Lower lobe of right lung (tissue), 2 donors: Measurements from ENCODE around the gene TEAD2. TPM values are rescaled to one million over a fixed set of nuclear protein-coding genes. Genes with fewer than 3 reads are reported as not detected.

Experiments
- ATAC-seq, 2 donors: fragments of 200-7000 bp; cut with Tn5 transposase; one replicate each; pipeline ENCODE4 v1.9.1; 2020 to 2022; ENCODE audit warnings: mild to moderate bottlenecking in 2 of 2, moderate library complexity in 2 of 2
- DNase-seq: peaks from one replicate; pipeline ENCODE4 v3.0.0-alpha.2; 2020
- H3K27ac ChIP-seq: fragments of 200-600 bp; one replicate; pipeline ENCODE4 v1.8.0; 2022
- H3K27me3 ChIP-seq: fragments of 200-600 bp; one replicate; pipeline ENCODE4 v1.8.0; 2022; ENCODE audit warnings: low read depth
- H3K36me3 ChIP-seq: fragments of 200-600 bp; one replicate; pipeline ENCODE4 v1.8.0; 2022; ENCODE audit warnings: mild to moderate bottlenecking
- H3K4me1 ChIP-seq: fragments of 200-600 bp; one replicate; pipeline ENCODE4 v1.8.0; 2022
- H3K4me3 ChIP-seq: fragments of 200-600 bp; one replicate; pipeline ENCODE4 v1.8.0; 2022; ENCODE audit warnings: mild to moderate bottlenecking
- H3K9me3 ChIP-seq: fragments of 200-600 bp; one replicate; pipeline ENCODE4 v1.8.0; 2022
- CTCF ChIP-seq: fragments of 200-600 bp; IDR thresholded peaks from one replicate; pipeline ENCODE4 v1.8.0; 2022; ENCODE audit warnings: antibody characterized with exemption, mild to moderate bottlenecking
- intact Hi-C: fragments of 100-400 bp; cut with DNase I; formaldehyde crosslinking; loops from one replicate; pipeline ENCODE4 v1.11.0; 2022
- total RNA-seq: library from RNA; stranded (reverse); fragmentation: NEBNext Ultra II Directional; extraction: Animal tissue kit (Norgen Biotek cat#: 25700); gene quantifications from one replicate; pipeline ENCODE4 v1.2.1, GENCODE V29; 2021
- donor health status: DM: no; HTN: yes; CAD: no; lungs with severe emphysema.

The TEAD2 gene
- total RNA-seq, 1 donor from 2014 or later = 36.2 TPM

DNA sequence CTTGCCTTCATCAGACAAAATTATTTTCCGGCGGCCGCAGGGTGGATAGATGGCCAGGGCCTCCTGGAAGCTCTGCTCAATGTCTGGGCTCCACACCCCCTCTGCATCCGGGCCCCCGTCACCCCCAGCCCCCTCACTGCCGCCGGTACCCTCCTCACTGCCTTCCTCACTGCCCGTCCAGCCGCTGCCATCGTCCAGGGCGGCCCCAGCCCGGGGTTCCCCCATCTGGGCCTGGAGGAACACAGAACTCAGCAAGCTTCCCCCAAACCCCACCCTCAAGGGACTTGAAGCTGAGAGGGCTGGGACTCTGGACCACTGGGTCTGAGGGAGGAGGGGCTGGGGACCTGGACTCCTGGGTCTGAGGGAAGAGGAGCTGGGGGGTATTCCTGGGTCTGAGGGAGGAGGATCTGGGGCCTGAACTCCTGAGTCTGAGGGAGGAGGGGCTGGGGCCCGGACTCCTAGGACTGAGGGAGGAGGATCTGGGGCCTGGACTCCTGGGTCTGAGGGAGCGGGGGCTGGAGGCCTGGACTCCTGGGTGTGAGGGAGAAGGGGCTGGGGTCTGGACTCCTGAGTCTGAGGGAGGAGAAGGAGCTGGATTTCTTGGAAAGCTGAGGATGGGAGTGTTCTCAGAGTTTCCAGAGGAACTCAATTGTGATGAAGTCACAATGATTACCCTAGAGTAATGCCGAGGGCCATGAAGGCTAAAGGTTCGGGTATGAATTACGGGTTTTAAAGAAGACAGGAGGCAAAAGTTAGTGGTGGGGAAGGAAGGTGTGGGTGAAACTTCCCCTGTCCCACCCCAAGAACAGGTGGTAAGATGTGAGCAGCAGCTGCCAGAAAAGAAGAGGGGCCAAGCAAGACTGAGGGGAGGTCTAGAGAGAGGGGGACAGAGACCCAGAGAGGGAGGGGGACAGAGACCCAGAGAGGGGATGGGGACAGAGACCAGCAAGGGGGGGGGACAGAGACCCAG, 2.1 kb downstream of the TEAD2 start:
- DNase-seq (no peak), ATAC-seq (no peak)
- intact Hi-C loops = no loop called here
- Histone ChIP-seq H3K4me1 (peaks cover 32% of the 10 kb centered on the region), H3K27ac (no peak overlapping the region), H3K36me3 (peaks cover 32% of the 10 kb centered on the region), H3K9me3 (no peaks in the 10 kb centered on the region), H3K27me3 (no peaks in the 10 kb centered on the region), H3K4me3 (no peak overlapping the region)
- TF ChIP-seq CTCF = no peak

DNA sequence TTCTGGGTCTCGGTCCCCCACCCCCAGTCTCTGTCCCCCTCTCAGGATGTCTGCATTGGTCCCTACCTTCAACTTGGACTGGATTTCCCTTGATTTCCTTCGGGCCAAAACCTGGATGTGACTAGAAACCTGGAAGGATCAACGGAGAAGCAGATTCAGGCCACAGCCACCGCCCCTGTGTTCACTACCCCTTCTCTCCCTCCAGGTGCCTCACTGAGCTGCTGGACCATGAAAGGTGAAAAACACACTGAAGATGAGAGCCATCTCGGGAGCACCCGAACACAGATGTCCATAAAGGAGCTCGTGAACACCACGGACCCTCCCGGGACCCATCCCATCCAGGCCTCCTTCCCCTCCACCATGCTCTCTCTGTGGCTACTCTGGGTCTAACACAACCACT, 5.0 kb downstream of the TEAD2 start:
- Histone ChIP-seq H3K27me3 (no peaks in the 10 kb centered on the region), H3K4me3 (no peak overlapping the region), H3K36me3 (peaks cover 59% of the 10 kb centered on the region), H3K9me3 (no peaks in the 10 kb centered on the region), H3K4me1 (peaks cover 16% of the 10 kb centered on the region), H3K27ac (no peak overlapping the region)
- intact Hi-C loops = no loop called here
- no peak for ATAC-seq
- no peak for DNase-seq
- no peak for TF ChIP-seq CTCF

- Histone ChIP-seq H3K4me3 (no peak overlapping the region), H3K27me3 (no peaks in the 10 kb centered on the region), H3K36me3 (peaks cover 68% of the 10 kb centered on the region), H3K4me1 (peaks cover 14% of the 10 kb centered on the region), H3K9me3 (no peaks in the 10 kb centered on the region), H3K27ac (peak overlapping the region; percentile 31)
- intact Hi-C loops = no loop called here
- no peak for ATAC-seq
- TF ChIP-seq CTCF = no peak
- no peak for DNase-seq
Observed at GRCh38 chr19:49356382-49356781, 5.8 kb downstream of the TEAD2 start.

DNA sequence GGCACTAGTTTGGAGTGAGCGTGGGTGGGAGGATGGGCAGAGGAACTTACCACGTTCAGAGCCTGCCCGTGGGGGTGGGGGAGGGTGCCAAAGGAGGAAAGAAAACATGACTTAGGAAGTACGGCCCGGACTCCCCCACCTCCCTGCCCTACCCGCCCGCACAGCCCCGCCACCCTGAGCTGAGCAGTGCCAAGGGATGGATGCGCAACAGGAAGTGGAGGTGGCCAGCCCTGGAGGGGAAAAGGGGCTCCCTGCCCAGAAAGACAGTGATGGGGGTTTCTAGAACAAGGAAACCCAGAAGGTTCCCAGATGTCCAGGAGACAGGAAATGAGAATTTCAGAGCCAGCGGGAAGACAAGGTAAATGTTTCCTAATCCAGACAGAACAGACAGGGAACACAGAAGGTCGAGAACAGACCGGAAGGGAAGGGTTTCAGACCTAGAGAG, 6.3 kb downstream of the TEAD2 start:
- H3K4me3 ChIP-seq = no peak overlapping the region
- no peaks in the 10 kb centered on the region for H3K9me3 ChIP-seq
- peak overlapping the region; percentile 31 for H3K27ac ChIP-seq
- TF ChIP-seq CTCF = no peak
- DNase-seq = peak; percentile 61
- H3K36me3 ChIP-seq = peaks cover 72% of the 10 kb centered on the region
- intact Hi-C loops = no loop called here
- ATAC-seq = peak; percentile 27 to 42
- no peaks in the 10 kb centered on the region for H3K27me3 ChIP-seq
- H3K4me1 ChIP-seq = peaks cover 14% of the 10 kb centered on the region

GRCh38 chr19:49349567-49349966, 12.6 kb downstream of the TEAD2 start:
- Histone ChIP-seq H3K27ac (no peak overlapping the region), H3K9me3 (no peaks in the 10 kb centered on the region), H3K4me1 (no peaks in the 10 kb centered on the region), H3K27me3 (no peaks in the 10 kb centered on the region), H3K36me3 (peaks cover 98% of the 10 kb centered on the region), H3K4me3 (no peak overlapping the region)
- intact Hi-C loops = no loop called here
- DNase-seq (no peak), ATAC-seq (no peak)
- no peak for TF ChIP-seq CTCF
